Breast epithelium (tissue), 4 donors: ENCODE results near the gene PCDH15. TPM values are rescaled to one million over a fixed set of nuclear protein-coding genes. Genes with fewer than 3 reads are reported as not detected.

Experiments used
- DNase-seq, 2 donors: peaks; one replicate each; pipeline ENCODE4 v3.0.0-alpha.2; 2019; ENCODE audit warnings: low spot score in 2 of 2
- H3K27ac ChIP-seq, 2 donors: fragments of 200-600 bp; sonication (generic) in 1 of 2; one replicate each; pipeline ENCODE4 v1.5.1; 2016 to 2019; ENCODE audit warnings: mild to moderate bottlenecking in 1 of 2
- H3K27me3 ChIP-seq, 2 donors: fragments of 200-600 bp; sonication (generic) in 1 of 2; one replicate each; pipeline versions ENCODE4 v1.5.1 to v1.6.0; 2017 to 2019; ENCODE audit warnings: control low read depth in 1 of 2, mild to moderate bottlenecking in 1 of 2
- H3K36me3 ChIP-seq: fragments of 200-600 bp; one replicate; pipeline ENCODE4 v1.5.1; 2019
- H3K4me1 ChIP-seq, 2 donors: fragments of 200-600 bp; sonication (generic); one replicate each; pipeline ENCODE4 v1.5.1; 2016 to 2019; ENCODE audit warnings: control low read depth in 1 of 2
- H3K4me3 ChIP-seq, 3 donors: fragments of 200-600 bp; sonication (generic); 1 replicate in 2 of 3; 2 replicates in 1 of 3; pipeline ENCODE4 v1.5.1; 2016 to 2019; ENCODE audit warnings: mild to moderate bottlenecking in 3 of 3, moderate library complexity in 2 of 3
- H3K9me3 ChIP-seq, 2 donors: fragments of 200-600 bp; sonication (generic) in 1 of 2; one replicate each; pipeline ENCODE4 v1.5.1; 2016 to 2019; ENCODE audit warnings: control low read depth in 1 of 2
- POLR2A ChIP-seq: fragments of 450-650 bp; IDR thresholded peaks from one replicate; pipeline ENCODE4 v1.6.1; 2016; ENCODE audit warnings: antibody characterized with exemption, mild to moderate bottlenecking, moderate library complexity
- POLR2AphosphoS5 ChIP-seq, 3 donors: sonication (generic); formaldehyde crosslinking; IDR thresholded peaks; one replicate each; pipeline ENCODE4 v1.6.1; 2017; ENCODE audit warnings: antibody characterized with exemption in 3 of 3
- intact Hi-C: fragments of 100-400 bp; cut with DNase I; formaldehyde crosslinking; loops from one replicate; pipeline ENCODE4 v1.15.1; 2023; ENCODE audit warnings: low total_unique reads
- total RNA-seq, 3 donors: library from RNA; depleted of rRNA; stranded (reverse); fragments of >200 nt; gene quantifications; one replicate each; pipeline ENCODE4 v1.1.0, GENCODE V29; 2016
- TF ChIP-seq, protein P1 (sequence below), 3 donors: fragments of 450-650 bp; IDR thresholded peaks; one replicate each; pipeline ENCODE4 v1.5.1; 2016 to 2017; ENCODE audit warnings: antibody characterized with exemption in 3 of 3, mild to moderate bottlenecking in 3 of 3, moderate library complexity in 3 of 3

PCDH15 gene
- total RNA-seq, 3 donors from 2014 or later = not detected

DNA sequence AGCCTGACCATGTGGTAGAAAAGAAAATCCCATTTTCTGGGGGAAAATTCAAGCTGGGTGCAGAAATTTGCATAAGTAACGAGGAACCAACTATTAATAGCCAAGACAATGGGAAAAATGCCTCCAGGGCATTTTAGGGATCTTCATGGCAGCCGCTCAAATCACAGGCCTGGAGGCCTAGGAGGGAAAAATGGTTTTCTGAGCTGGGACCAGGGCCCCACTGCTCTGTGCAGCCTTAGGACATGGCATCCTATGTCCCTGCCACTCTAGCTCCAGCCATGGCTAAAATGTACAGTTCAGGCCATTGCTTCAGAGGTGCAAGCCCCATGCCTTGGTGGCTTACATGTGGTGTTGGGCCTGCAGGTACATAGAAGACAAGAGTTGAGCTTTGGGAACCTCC is 459.0 kb downstream of the PCDH15 start:
- DNase-seq = no peak
- H3K36me3 ChIP-seq = no peaks in the 10 kb centered on the region
- H3K27ac ChIP-seq = no peak overlapping the region
- H3K9me3 ChIP-seq = peaks cover 9 to 17% of the 10 kb centered on the region in 2 donors
- intact Hi-C loops = no loop called here
- TF ChIP-seq POLR2A (no peak), POLR2AphosphoS5 (IDR thresholded peaks at IDR 0.05) (no peak)
- TF ChIP-seq, protein P1, sequence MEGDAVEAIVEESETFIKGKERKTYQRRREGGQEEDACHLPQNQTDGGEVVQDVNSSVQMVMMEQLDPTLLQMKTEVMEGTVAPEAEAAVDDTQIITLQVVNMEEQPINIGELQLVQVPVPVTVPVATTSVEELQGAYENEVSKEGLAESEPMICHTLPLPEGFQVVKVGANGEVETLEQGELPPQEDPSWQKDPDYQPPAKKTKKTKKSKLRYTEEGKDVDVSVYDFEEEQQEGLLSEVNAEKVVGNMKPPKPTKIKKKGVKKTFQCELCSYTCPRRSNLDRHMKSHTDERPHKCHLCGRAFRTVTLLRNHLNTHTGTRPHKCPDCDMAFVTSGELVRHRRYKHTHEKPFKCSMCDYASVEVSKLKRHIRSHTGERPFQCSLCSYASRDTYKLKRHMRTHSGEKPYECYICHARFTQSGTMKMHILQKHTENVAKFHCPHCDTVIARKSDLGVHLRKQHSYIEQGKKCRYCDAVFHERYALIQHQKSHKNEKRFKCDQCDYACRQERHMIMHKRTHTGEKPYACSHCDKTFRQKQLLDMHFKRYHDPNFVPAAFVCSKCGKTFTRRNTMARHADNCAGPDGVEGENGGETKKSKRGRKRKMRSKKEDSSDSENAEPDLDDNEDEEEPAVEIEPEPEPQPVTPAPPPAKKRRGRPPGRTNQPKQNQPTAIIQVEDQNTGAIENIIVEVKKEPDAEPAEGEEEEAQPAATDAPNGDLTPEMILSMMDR (IDR thresholded peaks at IDR 0.05) = no peak
- no peaks in the 10 kb centered on the region for H3K27me3 ChIP-seq
- no peak overlapping the region for H3K4me3 ChIP-seq
- H3K4me1 ChIP-seq = no peaks in the 10 kb centered on the region

DNA sequence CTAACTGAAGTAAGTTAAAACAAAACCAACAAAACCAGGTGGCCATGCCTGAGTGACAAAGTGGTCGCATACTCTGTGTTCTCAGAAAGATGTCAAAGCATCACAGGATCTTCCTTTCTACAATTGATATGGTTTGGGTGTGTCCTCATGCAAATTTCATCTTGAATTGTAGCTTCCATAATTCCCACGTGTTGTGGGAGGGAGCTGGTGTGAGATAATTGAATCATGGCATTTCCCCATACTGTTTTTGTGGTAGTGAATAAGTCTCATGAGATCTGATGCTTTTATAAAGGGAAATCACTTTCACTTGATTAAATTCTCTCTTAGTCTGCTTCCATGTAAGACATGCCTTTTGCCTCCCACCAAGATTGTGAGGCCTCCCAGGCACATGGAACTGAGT is 465.7 kb downstream of the PCDH15 start:
- H3K27ac ChIP-seq = no peak overlapping the region
- intact Hi-C loops = no loop called here
- H3K36me3 ChIP-seq = no peaks in the 10 kb centered on the region
- DNase-seq = no peak
- H3K4me3 ChIP-seq = no peak overlapping the region
- H3K4me1 ChIP-seq = no peaks in the 10 kb centered on the region
- no peaks in the 10 kb centered on the region for H3K27me3 ChIP-seq
- H3K9me3 ChIP-seq = peaks cover 0 to 7% of the 10 kb centered on the region in 2 donors
- TF ChIP-seq POLR2AphosphoS5 (IDR thresholded peaks at IDR 0.05) = no peak
- TF ChIP-seq, protein P1 (IDR thresholded peaks at IDR 0.05) = no peak
- no peak for TF ChIP-seq POLR2A

DNA sequence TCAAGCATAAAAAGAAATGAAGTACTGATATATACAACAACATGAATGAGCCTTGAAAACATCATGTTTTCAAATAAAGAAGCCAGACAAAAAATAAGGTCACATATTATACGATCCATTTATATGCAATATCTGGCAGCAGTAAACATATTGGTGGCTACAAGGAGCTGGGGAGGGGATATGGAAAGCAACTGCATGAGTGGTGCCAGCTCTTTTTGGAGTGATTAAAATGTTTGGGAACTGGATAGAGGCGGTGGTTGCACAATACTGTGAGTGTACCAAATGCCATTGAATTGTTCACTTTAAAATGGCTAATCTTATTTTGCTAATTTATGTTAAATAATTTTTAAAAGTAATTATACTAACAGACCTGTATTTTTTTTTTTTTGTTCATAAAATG is 481.7 kb downstream of the PCDH15 start:
- H3K4me3 ChIP-seq = no peak overlapping the region
- no peaks in the 10 kb centered on the region for H3K27me3 ChIP-seq
- H3K4me1 ChIP-seq = no peaks in the 10 kb centered on the region
- no peaks in the 10 kb centered on the region for H3K9me3 ChIP-seq
- no peak for DNase-seq
- intact Hi-C loops = no loop called here
- H3K36me3 ChIP-seq = no peaks in the 10 kb centered on the region
- no peak overlapping the region for H3K27ac ChIP-seq
- TF ChIP-seq POLR2A (no peak), POLR2AphosphoS5 (IDR thresholded peaks at IDR 0.05) (no peak)
- TF ChIP-seq, protein P1 (IDR thresholded peaks at IDR 0.05) = no peak

DNA sequence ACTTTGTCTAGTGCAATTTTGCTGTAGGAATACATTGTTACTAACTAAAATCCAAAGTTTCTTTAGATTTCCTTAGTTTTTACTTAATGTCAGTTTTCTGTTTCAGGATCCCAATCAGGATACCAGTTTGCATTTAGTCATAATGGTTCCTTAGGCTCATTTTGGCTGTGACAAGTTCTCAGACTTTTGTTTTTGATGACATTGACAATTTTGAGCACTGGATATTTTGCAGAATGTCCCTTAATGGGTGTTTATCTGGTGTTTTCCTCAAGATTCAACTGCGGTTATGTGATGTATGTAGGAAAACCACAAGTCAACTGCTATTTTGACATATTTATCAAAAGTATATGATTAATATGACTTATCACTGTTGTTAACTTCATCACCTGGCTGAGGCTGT is 482.6 kb downstream of the PCDH15 start:
- H3K36me3 ChIP-seq = no peaks in the 10 kb centered on the region
- TF ChIP-seq POLR2A (no peak), POLR2AphosphoS5 (IDR thresholded peaks at IDR 0.05) (no peak)
- TF ChIP-seq, protein P1 (IDR thresholded peaks at IDR 0.05) = no peak
- DNase-seq = no peak
- no peaks in the 10 kb centered on the region for H3K4me1 ChIP-seq
- no peak overlapping the region for H3K27ac ChIP-seq
- no peaks in the 10 kb centered on the region for H3K9me3 ChIP-seq
- intact Hi-C loops = no loop called here
- no peak overlapping the region for H3K4me3 ChIP-seq
- no peaks in the 10 kb centered on the region for H3K27me3 ChIP-seq

DNA sequence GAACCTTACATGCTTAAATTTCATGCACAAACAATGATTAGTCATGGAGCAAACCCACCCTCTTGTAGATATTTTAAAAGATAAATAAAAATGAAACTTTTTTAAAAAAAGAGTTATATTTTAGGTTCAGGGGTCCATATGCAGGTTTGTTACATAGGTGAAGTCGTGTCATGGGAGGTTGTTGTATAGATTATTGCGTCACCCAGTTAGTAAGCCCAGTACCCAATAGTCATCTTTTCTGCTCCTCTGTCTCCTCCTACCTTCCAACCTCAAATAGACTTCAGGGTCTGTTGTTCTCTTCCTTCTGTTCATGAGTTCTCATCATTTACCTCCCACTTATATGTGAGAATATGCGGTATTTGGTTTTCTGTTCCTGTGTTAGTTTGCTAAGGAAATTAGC is 486.6 kb downstream of the PCDH15 start:
- Histone ChIP-seq H3K27me3 (no peaks in the 10 kb centered on the region), H3K9me3 (no peaks in the 10 kb centered on the region), H3K27ac (no peak overlapping the region), H3K4me1 (no peaks in the 10 kb centered on the region), H3K4me3 (no peak overlapping the region), H3K36me3 (no peaks in the 10 kb centered on the region)
- TF ChIP-seq, protein P1 (IDR thresholded peaks at IDR 0.05) = no peak
- no peak for TF ChIP-seq POLR2A
- no peak for TF ChIP-seq POLR2AphosphoS5 (IDR thresholded peaks at IDR 0.05)
- intact Hi-C loops = no loop called here
- no peak for DNase-seq
